Measurements from ENCODE around the gene HOXB6.

The HOXB6 gene

GRCh38 chr17:48578616-48579470 is 25.9 kb downstream of the HOXB6 start:
- no peak for DNase-seq

GRCh38 chr17:48577946-48578615 is 26.7 kb downstream of the HOXB6 start, which contains the start of gene HOXB4:
HOXB4 (minus strand) TSS chr17:48578350; CDS start chr17:48578319, 31 bp downstream.
- peak; percentile 34 to 61 (median 50) for DNase-seq

GRCh38 chr17:48577330-48577945 is 27.3 kb downstream of the HOXB6 start:
- DNase-seq: no peak

GRCh38 chr17:48576479-48577309 is 28.1 kb downstream of the HOXB6 start:
- no peak for DNase-seq

GRCh38 chr17:48575673-48576478 is 28.9 kb downstream of the HOXB6 start:
- DNase-seq: no peak

GRCh38 chr17:48575066-48575582 is 29.7 kb downstream of the HOXB6 start:
- DNase-seq: no peak

DNA sequence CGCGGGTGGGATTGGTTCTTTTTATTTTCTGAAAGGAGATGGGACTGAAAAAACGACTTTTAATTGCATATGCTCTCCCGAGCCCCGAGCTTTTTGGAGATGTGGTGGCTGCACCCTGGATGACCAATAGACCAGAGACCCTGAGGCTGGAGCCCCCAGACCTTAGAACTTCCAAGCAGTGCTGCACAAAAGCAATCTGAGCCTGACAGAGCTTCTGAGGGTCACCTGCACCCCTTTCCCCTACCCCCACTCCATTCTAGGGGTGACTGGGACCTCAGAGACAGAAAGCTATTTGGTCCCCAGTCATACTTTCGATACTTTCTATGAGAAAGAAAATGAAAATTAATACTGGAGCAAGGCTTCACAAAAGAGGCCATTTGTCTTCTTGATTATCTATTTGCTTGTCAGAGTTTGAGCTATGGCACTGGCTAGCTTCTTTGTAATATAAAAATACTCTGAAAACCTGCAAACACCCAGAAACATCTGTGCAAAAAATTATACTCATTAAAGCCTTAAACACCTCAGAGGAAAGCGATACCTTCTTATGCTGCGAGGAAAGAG is 30.2 kb downstream of the HOXB6 start:
- no peak for DNase-seq

- DNase-seq: no peak
Observed at GRCh38 chr17:48571826-48572417, 32.9 kb downstream of the HOXB6 start.

- DNase-seq: no peak
Observed at GRCh38 chr17:48571024-48571818, 33.6 kb downstream of the HOXB6 start.

DNA sequence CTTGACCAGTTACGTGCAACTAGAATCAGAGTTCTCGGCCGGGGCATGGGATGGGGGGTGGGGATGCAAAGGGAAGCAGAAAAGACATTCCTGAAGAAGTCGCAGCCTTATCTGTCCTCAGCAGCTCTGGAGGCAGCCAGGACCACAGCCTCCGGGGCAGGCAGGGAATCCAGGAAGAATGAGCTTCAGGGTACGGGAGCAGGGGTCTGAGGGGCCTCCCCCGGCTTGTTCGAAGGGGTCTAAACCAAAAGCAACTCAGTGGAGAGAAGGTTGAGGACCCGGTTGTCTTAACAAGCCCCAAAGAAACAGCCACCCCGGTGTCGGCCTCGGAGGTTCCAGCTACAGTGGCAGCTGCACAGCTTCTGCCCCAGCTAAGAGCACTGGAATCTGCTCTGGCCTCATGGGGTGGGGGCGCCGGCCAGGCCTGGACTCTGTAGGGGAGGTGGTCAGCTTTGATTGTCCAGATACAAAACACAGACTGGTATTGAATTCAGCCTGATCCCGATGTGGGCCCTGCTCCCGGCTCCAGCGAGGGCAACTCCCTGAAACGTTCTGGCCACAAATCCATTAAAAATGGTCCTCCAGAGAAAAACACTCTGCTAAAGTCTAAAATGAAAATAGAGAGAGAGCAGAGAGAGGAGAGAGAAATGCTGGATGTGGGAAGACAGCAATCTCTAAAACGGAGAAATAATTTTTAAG is 34.3 kb downstream of the HOXB6 start:
- no peak for DNase-seq

DNA sequence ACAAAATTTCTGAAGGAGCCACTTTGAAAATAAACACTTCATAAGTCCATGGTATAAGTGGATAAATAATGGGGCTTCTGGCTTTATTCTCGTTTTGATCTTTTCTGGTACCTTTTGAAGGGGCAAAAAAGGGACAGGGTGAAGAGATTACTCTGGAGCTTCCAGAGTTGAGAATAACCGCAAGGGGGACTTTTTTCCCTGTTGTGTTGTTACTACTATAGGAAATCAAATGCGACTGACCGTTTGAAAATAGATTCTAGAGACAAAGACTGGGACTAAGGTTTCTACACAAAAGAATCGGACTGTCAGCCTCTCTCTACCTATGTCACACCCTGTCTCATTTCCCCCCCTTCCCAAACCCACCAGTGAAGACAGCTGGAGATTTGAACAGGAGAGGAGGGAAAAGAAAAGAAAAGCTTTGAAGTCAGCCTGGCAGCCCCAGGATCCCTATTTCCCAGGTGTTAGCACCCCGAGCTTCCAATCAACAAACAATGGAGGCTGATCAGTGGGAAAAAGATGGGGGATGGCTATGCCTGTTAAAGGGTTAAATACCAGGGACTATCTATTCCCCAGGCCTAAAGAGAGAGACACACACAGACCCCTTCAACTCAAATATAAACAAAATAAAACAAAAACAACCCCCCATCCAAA is 35.0 kb downstream of the HOXB6 start:
- DNase-seq: no peak

GRCh38 chr17:48569240-48569582 is 35.6 kb downstream of the HOXB6 start:
- no peak for DNase-seq

GRCh38 chr17:48568499-48569239 is 36.1 kb downstream of the HOXB6 start:
- no peak for DNase-seq

- DNase-seq: no peak
Observed at GRCh38 chr17:48567646-48568354, 37.0 kb downstream of the HOXB6 start.

DNA sequence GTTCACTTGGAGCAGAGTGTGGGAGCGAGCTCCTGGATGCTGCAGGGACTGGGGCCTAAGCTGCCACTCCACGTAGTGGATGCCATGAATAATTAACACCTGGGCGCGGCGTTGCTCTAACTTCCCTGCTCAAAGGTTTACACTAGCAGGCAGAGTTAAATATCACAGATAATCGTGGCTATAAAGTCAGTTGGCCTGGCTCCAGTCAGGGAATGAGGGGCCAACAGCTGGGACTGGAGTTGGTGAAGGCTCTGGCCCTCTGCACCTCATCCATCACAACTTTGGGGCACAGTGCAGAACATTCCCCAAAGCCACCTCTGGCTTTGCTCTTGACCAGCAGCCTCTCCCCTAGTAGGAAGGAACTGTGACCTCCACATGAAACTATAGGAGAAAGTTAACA is 37.6 kb downstream of the HOXB6 start:
- DNase-seq: no peak

- no peak for DNase-seq
Observed at GRCh38 chr17:48566717-48567116, 38.1 kb downstream of the HOXB6 start.

DNA sequence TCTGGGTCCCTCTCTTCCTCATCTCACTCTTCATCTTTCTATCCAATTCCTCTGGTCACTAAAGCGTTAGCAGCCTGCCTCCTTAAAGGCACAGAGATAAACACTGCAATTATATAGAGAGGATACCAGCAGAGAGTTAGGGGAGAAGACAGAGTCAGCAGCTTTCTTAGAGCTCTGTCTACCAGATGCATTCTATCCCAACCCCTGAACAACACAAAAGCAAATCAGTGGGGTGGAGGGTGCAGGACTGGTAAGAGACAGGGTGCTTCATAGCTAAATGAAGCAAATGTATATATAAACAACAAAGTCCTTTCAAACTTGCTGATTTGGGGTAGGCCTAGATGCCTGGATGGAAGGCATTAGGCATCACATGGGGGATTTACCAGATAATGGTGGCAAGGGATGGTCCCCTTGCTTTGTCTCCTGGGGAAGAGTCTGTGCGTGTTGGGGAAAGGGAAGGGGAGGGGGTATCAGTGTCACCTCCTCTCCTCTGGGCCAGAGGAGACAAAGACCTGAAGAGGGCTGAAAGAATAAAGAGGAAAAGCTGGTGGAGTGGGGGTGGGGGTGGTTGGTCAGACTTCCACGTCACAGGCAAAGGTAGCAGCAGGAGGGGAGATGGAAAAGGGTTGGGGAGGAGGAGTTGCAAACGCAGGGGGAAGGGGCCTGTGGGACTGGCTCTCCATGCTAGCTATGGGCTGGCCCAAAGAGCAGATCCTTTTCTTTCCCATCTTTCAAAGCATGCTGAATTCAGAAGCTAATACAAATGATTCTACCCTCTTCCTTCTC is 38.7 kb downstream of the HOXB6 start:
- DNase-seq: no peak

Data from stimulated activated naive CD4-positive, alpha-beta T cell (primary cell).